GM23338 (cell line): ENCODE measurements around the gene ANKRD22. TPM values are rescaled to one million over a fixed set of nuclear protein-coding genes. Genes with fewer than 3 reads are reported as not detected.

Source experiments
- ATAC-seq: fragments of 200-7000 bp; cut with Tn5 transposase; 3 replicates; pipeline ENCODE4 v1.9.1; 2020
- DNase-seq: peaks from one replicate; pipeline ENCODE4 v3.0.0-alpha.2; 2015; ENCODE audit warnings: low spot score
- H2AFZ ChIP-seq: fragments of 200-600 bp; sonication (generic); 2 replicates; pipeline ENCODE4 v1.8.0; 2016; ENCODE audit warnings: antibody characterized with exemption, mild to moderate bottlenecking, moderate library complexity
- H3F3A ChIP-seq: fragments of 200-600 bp; sonication (generic); replicated peaks from 2 replicates; pipeline ENCODE4 v1.8.0; 2017; ENCODE audit warnings: antibody characterized with exemption, mixed run types, low read depth
- H3K27ac ChIP-seq: fragments of 200-600 bp; sonication (generic); 2 replicates; pipeline ENCODE4 v1.6.1; 2016; ENCODE audit warnings: low read depth
- H3K27me3 ChIP-seq: fragments of 200-600 bp; sonication (generic); 2 replicates; pipeline ENCODE4 v1.8.0; 2016; ENCODE audit warnings: mild to moderate bottlenecking, mixed run types, moderate library complexity; ENCODE audit not compliant: insufficient read depth
- H3K36me3 ChIP-seq: fragments of 200-600 bp; sonication (generic); 2 replicates; pipeline ENCODE4 v1.8.0; 2016; ENCODE audit warnings: mild to moderate bottlenecking; ENCODE audit not compliant: insufficient read depth
- H3K4me1 ChIP-seq: fragments of 200-600 bp; sonication (generic); 2 replicates; pipeline ENCODE4 v1.8.0; 2016; ENCODE audit warnings: mild to moderate bottlenecking, moderate library complexity; ENCODE audit not compliant: insufficient read depth
- H3K4me2 ChIP-seq: fragments of 200-600 bp; sonication (generic); 2 replicates; pipeline ENCODE4 v1.7.1; 2017; ENCODE audit warnings: mixed run types
- H3K4me3 ChIP-seq: fragments of 200-600 bp; sonication (generic); 2 replicates; pipeline ENCODE4 v1.6.1; 2016; ENCODE audit warnings: mixed run types
- H3K79me2 ChIP-seq: fragments of 200-600 bp; sonication (generic); replicated peaks from 2 replicates; pipeline ENCODE4 v1.8.0; 2017; ENCODE audit warnings: mild to moderate bottlenecking; ENCODE audit not compliant: insufficient read depth
- H3K9me2 ChIP-seq: fragments of 200-600 bp; sonication (generic); 2 replicates; pipeline ENCODE4 v1.8.0; 2017; ENCODE audit not compliant: insufficient read depth
- H4K20me1 ChIP-seq: fragments of 200-600 bp; sonication (generic); replicated peaks from 2 replicates; pipeline ENCODE4 v1.8.0; 2017; ENCODE audit warnings: mild to moderate bottlenecking; ENCODE audit not compliant: insufficient read depth
- H3K27ac Mint-ChIP-seq: 2 replicates; pipeline ENCODE4 v1.8.0; 2020; ENCODE audit warnings: inconsistent platforms, mild to moderate bottlenecking, moderate library complexity, mixed read lengths
- H3K27me3 Mint-ChIP-seq: 3 replicates; pipeline ENCODE4 v1.8.0; 2022; ENCODE audit warnings: low read depth, mild to moderate bottlenecking, moderate library complexity, mixed read lengths, inconsistent platforms; ENCODE audit not compliant: insufficient read depth, poor library complexity
- H3K36me3 Mint-ChIP-seq: 3 replicates; pipeline ENCODE4 v1.8.0; 2021; ENCODE audit warnings: low read depth, mild to moderate bottlenecking, inconsistent platforms, moderate library complexity, mixed read lengths
- H3K4me1 Mint-ChIP-seq: 3 replicates; pipeline ENCODE4 v1.8.0; 2020; ENCODE audit warnings: mild to moderate bottlenecking, inconsistent platforms, mixed read lengths
- H3K4me3 Mint-ChIP-seq: 3 replicates; pipeline ENCODE4 v1.8.0; 2021; ENCODE audit warnings: moderate library complexity, mild to moderate bottlenecking, inconsistent platforms, mixed read lengths
- H3K9me3 Mint-ChIP-seq: 3 replicates; pipeline ENCODE4 v1.8.0; 2020; ENCODE audit warnings: moderate library complexity, mild to moderate bottlenecking, inconsistent platforms, mixed read lengths
- CREB1 ChIP-seq: fragments of 250-450 bp; sonication (Bioruptor Pico); IDR thresholded peaks from 2 replicates; pipeline ENCODE4 v1.5.0; 2020; ENCODE audit warnings: low read depth, mild to moderate bottlenecking, moderate library complexity
- CTCF ChIP-seq, 2 experiments: fragments of 200-600 bp in 1 of 2; sonication (generic) in 1 of 2; conservative IDR thresholded peaks; 2 replicates each; pipeline versions ENCODE4 v1.5.1 to v1.6.1; 2016 to 2017; ENCODE audit warnings: antibody characterized with exemption in 2 of 2, low read depth in 2 of 2, mild to moderate bottlenecking in 2 of 2, moderate library complexity in 1 of 2
- ETS1 ChIP-seq: IDR thresholded peaks from 2 replicates; pipeline ENCODE4 v1.6.1; 2016; ENCODE audit warnings: antibody characterized with exemption
- EZH2 ChIP-seq: fragments of 200-600 bp; sonication (generic); IDR thresholded peaks from one replicate; pipeline ENCODE4 v1.8.0; 2017; ENCODE audit warnings: antibody characterized with exemption, mild to moderate bottlenecking, low read depth; ENCODE audit not compliant: unreplicated experiment
- EZH2phosphoT487 ChIP-seq: fragments of 200-600 bp; sonication (generic); IDR thresholded peaks from one replicate; pipeline ENCODE4 v1.8.1; 2018; ENCODE audit warnings: antibody characterized with exemption; ENCODE audit not compliant: unreplicated experiment
- JUNB ChIP-seq: IDR thresholded peaks from one replicate; pipeline ENCODE4 v1.6.1; 2016; ENCODE audit warnings: antibody characterized with exemption; ENCODE audit not compliant: unreplicated experiment
- NANOG ChIP-seq: IDR thresholded peaks from 2 replicates; pipeline ENCODE4 v1.6.1; 2016; ENCODE audit warnings: antibody characterized with exemption, borderline replicate concordance
- POLR2AphosphoS5 ChIP-seq: IDR thresholded peaks from 2 replicates; pipeline ENCODE4 v1.6.1; 2016; ENCODE audit warnings: antibody characterized with exemption, low read depth
- REST ChIP-seq: IDR thresholded peaks from one replicate; pipeline ENCODE4 v1.6.1; 2018; ENCODE audit warnings: antibody characterized with exemption; ENCODE audit not compliant: unreplicated experiment
- STAT1 ChIP-seq: IDR thresholded peaks from one replicate; pipeline ENCODE4 v1.6.1; 2016; ENCODE audit warnings: antibody characterized with exemption; ENCODE audit not compliant: unreplicated experiment
- ZNF331 ChIP-seq: fragments of 250-450 bp; sonication (Bioruptor Pico); IDR thresholded peaks from 2 replicates; pipeline ENCODE4 v1.5.0; 2020; ENCODE audit warnings: low read depth, mild to moderate bottlenecking, moderate library complexity
- ZNF462 ChIP-seq: fragments of 250-450 bp; sonication (Bioruptor Pico); IDR thresholded peaks from 2 replicates; pipeline ENCODE4 v1.5.0; 2020; ENCODE audit warnings: mild to moderate bottlenecking, moderate library complexity
- polyA plus RNA-seq: library from polyadenylated mRNA; unstranded; fragments of >200 nt; fragmentation: Nextera tagmentation; extraction: Ambion mirVana; gene quantifications from 2 replicates; pipeline ENCODE4 v1.2.1, GENCODE V29; 2016
- total RNA-seq: library from RNA; depleted of rRNA; stranded (reverse); fragments of >200 nt; shearing (Covaris generic); gene quantifications from 2 replicates; pipeline ENCODE4 v1.2.3, GENCODE V29; 2014

The ANKRD22 gene
- total and polyA plus RNA-seq, 2 experiments from 2014 or later: not detected

GRCh38 chr10:88881922-88882645, 30.4 kb upstream of the ANKRD22 start (continued):
- TF ChIP-seq EZH2phosphoT487: no peak

- H3F3A ChIP-seq: peaks cover 5% of the 10 kb centered on the region
- H3K4me3 ChIP-seq: peak overlapping the region; percentile 86
- peak overlapping the region; percentile 95 for H3K4me3 Mint-ChIP-seq
- DNase-seq (no peak), ATAC-seq (no peak)
- H3K36me3 ChIP-seq: no peaks in the 10 kb centered on the region
- H3K4me1 Mint-ChIP-seq: peaks cover 56% of the 10 kb centered on the region
- H4K20me1 ChIP-seq: no peaks in the 10 kb centered on the region
- peak overlapping the region; percentile 89; the same call in 1 of the 2 replicates for H3K27ac ChIP-seq
- H3K27ac Mint-ChIP-seq: no peak overlapping the region; the same call in 1 of the 2 replicates
- H3K9me2 ChIP-seq: no peaks in the 10 kb centered on the region
- no peaks in the 10 kb centered on the region for H3K9me3 Mint-ChIP-seq
- H2AFZ ChIP-seq: peak overlapping the region; percentile 98
- no peaks in the 10 kb centered on the region for H3K36me3 Mint-ChIP-seq
- H3K4me2 ChIP-seq: peak overlapping the region; percentile 95
- H3K79me2 ChIP-seq: no peaks in the 10 kb centered on the region
- peaks cover 8% of the 10 kb centered on the region for H3K27me3 Mint-ChIP-seq
- H3K4me1 ChIP-seq: peaks cover 35% of the 10 kb centered on the region
- peaks cover 13% of the 10 kb centered on the region for H3K27me3 ChIP-seq
- TF ChIP-seq EZH2: no peak
- TF ChIP-seq ZNF331: no peak
- no peak for TF ChIP-seq CTCF (conservative IDR thresholded peaks at IDR 0.05; ENCODE audit: low read depth in 2 of 2)
- TF ChIP-seq JUNB: no peak
- TF ChIP-seq ZNF462 (CRISPR knock-in tag): no peak
- TF ChIP-seq CREB1 (CRISPR knock-in tag): no peak
- no peak for TF ChIP-seq NANOG
- TF ChIP-seq REST: no peak
- TF ChIP-seq ETS1: no peak
- no peak for TF ChIP-seq EZH2phosphoT487
- no peak for TF ChIP-seq POLR2AphosphoS5
- TF ChIP-seq STAT1: no peak
These were observed 29.7 kb upstream of the ANKRD22 start for GRCh38 chr10:88881320-88881719.
